ENCODE measurements around the gene IMP4. TPM values are rescaled to one million over a fixed set of nuclear protein-coding genes. Genes with fewer than 3 reads are reported as not detected.

IMP4 gene
- total and polyA plus RNA-seq, 2 experiments from 2014 or later = 52.4 to 56.4 TPM

DNA sequence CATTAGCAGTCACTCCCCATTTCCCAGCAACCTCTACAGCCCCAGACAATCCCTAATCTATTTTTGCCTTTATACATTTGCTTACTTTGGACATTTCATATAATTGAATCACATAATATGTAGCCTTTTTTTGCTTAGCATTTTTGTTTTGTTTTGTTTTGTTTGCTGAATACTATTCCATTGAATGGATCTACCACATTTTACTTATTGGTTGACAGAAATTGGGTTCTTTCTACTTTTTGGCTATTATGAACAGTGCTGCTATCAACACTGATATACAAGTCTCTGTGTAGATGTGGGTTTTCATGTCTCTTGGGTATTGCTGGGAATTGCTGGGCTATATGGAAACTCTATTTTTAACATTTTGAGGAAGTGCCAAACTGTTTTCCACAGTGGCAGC, 20.8 kb downstream of the IMP4 start:
- H3K9me2 ChIP-seq (replicated peaks; ENCODE audit: insufficient read depth) = no peaks in the 10 kb centered on the region
- H3K4me1 ChIP-seq (ENCODE audit: insufficient read depth) = no peaks in the 10 kb centered on the region
- no peak overlapping the region for H3K4me3 ChIP-seq
- H2AFZ ChIP-seq = no peak overlapping the region
- H3K9me3 ChIP-seq (ENCODE audit: low read depth) = no peaks in the 10 kb centered on the region
- H3K27ac ChIP-seq = no peak overlapping the region
- no peak for DNase-seq (ENCODE audit: low spot score)
- H3K79me2 ChIP-seq = no peaks in the 10 kb centered on the region
- H3K27me3 ChIP-seq = no peaks in the 10 kb centered on the region
- TF ChIP-seq, protein P1, sequence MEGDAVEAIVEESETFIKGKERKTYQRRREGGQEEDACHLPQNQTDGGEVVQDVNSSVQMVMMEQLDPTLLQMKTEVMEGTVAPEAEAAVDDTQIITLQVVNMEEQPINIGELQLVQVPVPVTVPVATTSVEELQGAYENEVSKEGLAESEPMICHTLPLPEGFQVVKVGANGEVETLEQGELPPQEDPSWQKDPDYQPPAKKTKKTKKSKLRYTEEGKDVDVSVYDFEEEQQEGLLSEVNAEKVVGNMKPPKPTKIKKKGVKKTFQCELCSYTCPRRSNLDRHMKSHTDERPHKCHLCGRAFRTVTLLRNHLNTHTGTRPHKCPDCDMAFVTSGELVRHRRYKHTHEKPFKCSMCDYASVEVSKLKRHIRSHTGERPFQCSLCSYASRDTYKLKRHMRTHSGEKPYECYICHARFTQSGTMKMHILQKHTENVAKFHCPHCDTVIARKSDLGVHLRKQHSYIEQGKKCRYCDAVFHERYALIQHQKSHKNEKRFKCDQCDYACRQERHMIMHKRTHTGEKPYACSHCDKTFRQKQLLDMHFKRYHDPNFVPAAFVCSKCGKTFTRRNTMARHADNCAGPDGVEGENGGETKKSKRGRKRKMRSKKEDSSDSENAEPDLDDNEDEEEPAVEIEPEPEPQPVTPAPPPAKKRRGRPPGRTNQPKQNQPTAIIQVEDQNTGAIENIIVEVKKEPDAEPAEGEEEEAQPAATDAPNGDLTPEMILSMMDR (IDR thresholded peaks at IDR 0.05; ENCODE audit: poor library complexity) = no peak
- no peak for TF ChIP-seq EZH2 (IDR thresholded peaks at IDR 0.05; ENCODE audit: borderline replicate concordance)
- no peak for TF ChIP-seq EZH2phosphoT487 (IDR thresholded peaks at IDR 0.05; ENCODE audit: low read depth, severe bottlenecking, unreplicated experiment)
- no peaks in the 10 kb centered on the region for H3K36me3 ChIP-seq (replicated peaks; ENCODE audit: insufficient read depth, low read depth)
- H4K20me1 ChIP-seq (ENCODE audit: insufficient read depth, poor library complexity, severe bottlenecking) = no peaks in the 10 kb centered on the region
- H3K4me2 ChIP-seq = no peak overlapping the region

DNA sequence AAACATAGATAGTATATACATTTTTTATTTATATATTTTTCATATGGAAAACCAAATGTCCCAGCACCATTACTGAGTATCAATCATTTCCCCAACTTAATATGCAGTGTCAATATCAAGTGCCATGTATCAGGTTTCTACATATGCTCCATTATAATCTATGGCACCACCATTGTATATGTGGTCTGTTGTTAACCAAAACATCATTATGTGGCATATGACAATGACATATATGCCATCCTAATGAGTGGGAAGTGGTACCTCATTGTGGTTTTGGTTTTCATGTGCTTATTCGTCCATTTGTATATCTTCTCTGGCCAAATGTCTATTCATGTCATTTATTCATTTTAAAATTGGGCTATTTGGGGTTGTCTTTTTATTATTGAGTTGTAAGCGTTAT, 22.4 kb downstream of the IMP4 start:
- Histone ChIP-seq H3K36me3 (replicated peaks; ENCODE audit: insufficient read depth, low read depth) (no peaks in the 10 kb centered on the region), H3K79me2 (no peaks in the 10 kb centered on the region), H3K27ac (no peak overlapping the region), H3K9me3 (ENCODE audit: low read depth) (no peaks in the 10 kb centered on the region), H3K27me3 (no peaks in the 10 kb centered on the region), H2AFZ (no peak overlapping the region), H3K4me1 (ENCODE audit: insufficient read depth) (no peaks in the 10 kb centered on the region), H3K4me2 (no peak overlapping the region), H3K9me2 (replicated peaks; ENCODE audit: insufficient read depth) (no peaks in the 10 kb centered on the region), H3K4me3 (no peak overlapping the region), H4K20me1 (ENCODE audit: insufficient read depth, poor library complexity, severe bottlenecking) (no peaks in the 10 kb centered on the region)
- 82% methylated on average over 2 of the region's 2 CpGs for WGBS (ENCODE audit: low lambda C conversion rate, missing lambda C conversion rate)
- no peak for DNase-seq (ENCODE audit: low spot score)
- TF ChIP-seq EZH2phosphoT487 (IDR thresholded peaks at IDR 0.05; ENCODE audit: low read depth, severe bottlenecking, unreplicated experiment) = no peak
- TF ChIP-seq, protein P1 (IDR thresholded peaks at IDR 0.05; ENCODE audit: poor library complexity) = no peak
- TF ChIP-seq EZH2 (IDR thresholded peaks at IDR 0.05; ENCODE audit: borderline replicate concordance) = no peak

DNA sequence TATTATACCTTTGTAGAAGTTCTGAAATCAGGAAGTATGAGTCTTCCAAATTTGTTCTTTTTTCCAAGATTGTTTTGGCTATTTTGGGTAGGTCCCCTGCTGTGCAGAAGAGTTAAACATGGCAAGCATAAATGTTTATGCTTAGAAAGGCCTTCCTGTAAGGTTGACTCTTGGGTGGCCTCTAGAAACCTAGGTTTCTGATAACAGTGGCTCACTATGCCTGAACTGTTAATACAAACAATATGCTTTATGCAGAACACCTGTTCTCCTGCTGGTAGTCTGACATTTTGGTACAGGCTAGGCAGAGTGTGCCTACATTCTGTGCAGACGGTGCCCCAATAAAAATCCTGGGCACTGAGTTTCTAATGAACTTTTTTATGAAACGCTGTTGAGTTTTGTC, 23.3 kb downstream of the IMP4 start:
- Histone ChIP-seq H3K79me2 (peaks cover under 1% of the 10 kb centered on the region), H3K4me1 (ENCODE audit: insufficient read depth) (no peaks in the 10 kb centered on the region), H3K9me2 (replicated peaks; ENCODE audit: insufficient read depth) (no peaks in the 10 kb centered on the region), H3K9me3 (ENCODE audit: low read depth) (no peaks in the 10 kb centered on the region), H2AFZ (no peak overlapping the region), H3K4me3 (no peak overlapping the region), H4K20me1 (ENCODE audit: insufficient read depth, poor library complexity, severe bottlenecking) (no peaks in the 10 kb centered on the region), H3K27ac (no peak overlapping the region), H3K4me2 (no peak overlapping the region), H3K27me3 (no peaks in the 10 kb centered on the region), H3K36me3 (replicated peaks; ENCODE audit: insufficient read depth, low read depth) (no peaks in the 10 kb centered on the region)
- TF ChIP-seq, protein P1 (IDR thresholded peaks at IDR 0.05; ENCODE audit: poor library complexity) = no peak
- TF ChIP-seq EZH2 (IDR thresholded peaks at IDR 0.05; ENCODE audit: borderline replicate concordance) = no peak
- no peak for TF ChIP-seq EZH2phosphoT487 (IDR thresholded peaks at IDR 0.05; ENCODE audit: low read depth, severe bottlenecking, unreplicated experiment)
- DNase-seq (ENCODE audit: low spot score) = no peak
- 86% methylated on average over 2 of the region's 2 CpGs for WGBS (ENCODE audit: low lambda C conversion rate, missing lambda C conversion rate)

DNA sequence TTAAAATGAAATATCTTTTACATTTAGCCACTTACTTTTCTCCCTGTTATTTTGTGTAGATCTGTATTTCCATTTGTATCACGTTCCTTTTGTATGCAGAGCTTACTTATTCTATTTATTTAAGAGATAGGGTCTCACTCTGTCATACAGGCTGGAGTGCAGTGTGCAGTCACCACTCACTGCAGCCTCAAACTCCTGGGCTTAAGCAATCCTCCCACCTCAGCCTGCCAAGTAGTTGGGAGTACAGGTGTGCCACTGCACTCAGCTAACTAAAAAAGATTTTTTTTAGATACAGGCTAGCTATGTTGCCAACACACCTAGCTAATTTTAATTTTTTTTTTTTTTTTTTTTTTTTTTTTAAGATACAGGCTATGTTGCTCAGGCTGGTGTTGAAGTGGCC, 24.0 kb downstream of the IMP4 start:
- no peak overlapping the region for H3K27ac ChIP-seq
- no peak overlapping the region for H3K4me3 ChIP-seq
- H3K4me1 ChIP-seq (ENCODE audit: insufficient read depth) = no peaks in the 10 kb centered on the region
- H3K27me3 ChIP-seq = no peaks in the 10 kb centered on the region
- no peak overlapping the region for H3K4me2 ChIP-seq
- DNase-seq (ENCODE audit: low spot score) = no peak
- H3K79me2 ChIP-seq = peaks cover 5% of the 10 kb centered on the region
- no peaks in the 10 kb centered on the region for H4K20me1 ChIP-seq (ENCODE audit: insufficient read depth, poor library complexity, severe bottlenecking)
- no peaks in the 10 kb centered on the region for H3K36me3 ChIP-seq (replicated peaks; ENCODE audit: insufficient read depth, low read depth)
- H3K9me2 ChIP-seq (replicated peaks; ENCODE audit: insufficient read depth) = no peaks in the 10 kb centered on the region
- 71% methylated on average over 1 of the region's 1 CpG for WGBS (ENCODE audit: low lambda C conversion rate, missing lambda C conversion rate)
- TF ChIP-seq, protein P1 (IDR thresholded peaks at IDR 0.05; ENCODE audit: poor library complexity) = no peak
- TF ChIP-seq EZH2phosphoT487 (IDR thresholded peaks at IDR 0.05; ENCODE audit: low read depth, severe bottlenecking, unreplicated experiment) (no peak), EZH2 (IDR thresholded peaks at IDR 0.05; ENCODE audit: borderline replicate concordance) (no peak)
- H3K9me3 ChIP-seq (ENCODE audit: low read depth) = no peaks in the 10 kb centered on the region
- no peak overlapping the region for H2AFZ ChIP-seq

Measured in hepatocyte (in vitro differentiated cells).